WERI-Rb-1 (cell line): ENCODE data around the gene RALGPS1.
"Not testable (repeated sequence)": the region's sequence is repeated elsewhere in the genome, so short reads cannot be mapped to it uniquely, and the experiment has no call there.

Experiments used
- DNase-seq: peaks from one replicate; pipeline ENCODE4 v3.0.0-alpha.2; 2020
- H3K27ac ChIP-seq: fragments of 250-450 bp; sonication (Bioruptor Pico); 2 replicates; pipeline ENCODE4 v1.5.1; 2020; ENCODE audit warnings: mild to moderate bottlenecking, moderate library complexity
- H3K27me3 ChIP-seq: fragments of 250-450 bp; sonication (Bioruptor Pico); 2 replicates; pipeline ENCODE4 v1.5.1; 2021; ENCODE audit warnings: mild to moderate bottlenecking, low read depth, moderate library complexity; ENCODE audit not compliant: insufficient read depth, severe bottlenecking
- H3K36me3 ChIP-seq: fragments of 250-450 bp; sonication (Bioruptor Pico); 2 replicates; pipeline ENCODE4 v1.5.1; 2020; ENCODE audit warnings: mild to moderate bottlenecking, moderate library complexity
- H3K4me3 ChIP-seq: 2 replicates; pipeline ENCODE4 v1.5.1; 2011; ENCODE audit warnings: low read depth, mild to moderate bottlenecking, control low read depth, low read length
- H3K9me3 ChIP-seq: fragments of 250-450 bp; sonication (Bioruptor Pico); 2 replicates; pipeline ENCODE4 v1.5.1; 2021; ENCODE audit warnings: mild to moderate bottlenecking, moderate library complexity; ENCODE audit not compliant: severe bottlenecking
- CTCF ChIP-seq: IDR thresholded peaks from 2 replicates; pipeline ENCODE4 v1.5.1; 2011; ENCODE audit warnings: low read depth, mild to moderate bottlenecking, control low read depth, inconsistent platforms, low read length

RALGPS1 gene

GRCh38 chr9:127170652-127171051, 256.1 kb downstream of the RALGPS1 start:
- TF ChIP-seq CTCF: no peak
- peaks cover 12% of the 10 kb centered on the region; the same call in 1 of the 2 replicates for H3K36me3 ChIP-seq
- no peaks in the 10 kb centered on the region for H3K27me3 ChIP-seq
- no peak for DNase-seq
- H3K27ac ChIP-seq: no peak overlapping the region
- no peak overlapping the region for H3K4me3 ChIP-seq
- H3K9me3 ChIP-seq: no peaks in the 10 kb centered on the region

- not testable (repeated sequence) for DNase-seq, H3K4me3 ChIP-seq, H3K27ac ChIP-seq, H3K27me3 ChIP-seq, H3K9me3 ChIP-seq
- H3K36me3 ChIP-seq: peaks cover 12% of the 10 kb centered on the region; the same call in 1 of the 2 replicates
These were observed 256.8 kb downstream of the RALGPS1 start for GRCh38 chr9:127171348-127171747.

GRCh38 chr9:127172066-127172707, 257.6 kb downstream of the RALGPS1 start:
- H3K4me3 ChIP-seq: no peak overlapping the region
- H3K9me3 ChIP-seq: no peaks in the 10 kb centered on the region
- TF ChIP-seq CTCF: no peak
- H3K36me3 ChIP-seq: peaks cover 12% of the 10 kb centered on the region; the same call in 1 of the 2 replicates
- no peak for DNase-seq
- no peak overlapping the region for H3K27ac ChIP-seq
- no peaks in the 10 kb centered on the region for H3K27me3 ChIP-seq

- TF ChIP-seq CTCF: no peak
- Histone ChIP-seq H3K27me3 (no peaks in the 10 kb centered on the region), H3K9me3 (no peaks in the 10 kb centered on the region), H3K27ac (no peak overlapping the region), H3K4me3 (no peak overlapping the region), H3K36me3 (peaks cover 12% of the 10 kb centered on the region; the same call in 1 of the 2 replicates)
- no peak for DNase-seq
These were observed 258.5 kb downstream of the RALGPS1 start for GRCh38 chr9:127173063-127173462.

GRCh38 chr9:127174386-127175318, 260.1 kb downstream of the RALGPS1 start:
- H3K9me3 ChIP-seq: no peaks in the 10 kb centered on the region
- no peaks in the 10 kb centered on the region for H3K27me3 ChIP-seq
- no peak for TF ChIP-seq CTCF
- H3K27ac ChIP-seq: no peak overlapping the region
- no peak overlapping the region for H3K4me3 ChIP-seq
- H3K36me3 ChIP-seq: peaks cover 6% of the 10 kb centered on the region
- no peak for DNase-seq

- Histone ChIP-seq H3K36me3 (peaks cover 6% of the 10 kb centered on the region), H3K4me3 (no peak overlapping the region), H3K27me3 (no peaks in the 10 kb centered on the region), H3K27ac (no peak overlapping the region), H3K9me3 (no peaks in the 10 kb centered on the region)
- no peak for TF ChIP-seq CTCF
- no peak for DNase-seq
These were observed 260.7 kb downstream of the RALGPS1 start for GRCh38 chr9:127175319-127175715.
